GM23338 (cell line): ENCODE data around the gene TRIM52. TPM values are rescaled to one million over a fixed set of nuclear protein-coding genes. Genes with fewer than 3 reads are reported as not detected.

Experiments
- ATAC-seq: fragments of 200-7000 bp; cut with Tn5 transposase; 3 replicates; pipeline ENCODE4 v1.9.1; 2020
- DNase-seq: peaks from one replicate; pipeline ENCODE4 v3.0.0-alpha.2; 2015; ENCODE audit warnings: low spot score
- H2AFZ ChIP-seq: fragments of 200-600 bp; sonication (generic); 2 replicates; pipeline ENCODE4 v1.8.0; 2016; ENCODE audit warnings: antibody characterized with exemption, mild to moderate bottlenecking, moderate library complexity
- H3F3A ChIP-seq: fragments of 200-600 bp; sonication (generic); replicated peaks from 2 replicates; pipeline ENCODE4 v1.8.0; 2017; ENCODE audit warnings: antibody characterized with exemption, mixed run types, low read depth
- H3K27ac ChIP-seq: fragments of 200-600 bp; sonication (generic); 2 replicates; pipeline ENCODE4 v1.6.1; 2016; ENCODE audit warnings: low read depth
- H3K27me3 ChIP-seq: fragments of 200-600 bp; sonication (generic); 2 replicates; pipeline ENCODE4 v1.8.0; 2016; ENCODE audit warnings: mild to moderate bottlenecking, mixed run types, moderate library complexity; ENCODE audit not compliant: insufficient read depth
- H3K36me3 ChIP-seq: fragments of 200-600 bp; sonication (generic); 2 replicates; pipeline ENCODE4 v1.8.0; 2016; ENCODE audit warnings: mild to moderate bottlenecking; ENCODE audit not compliant: insufficient read depth
- H3K4me1 ChIP-seq: fragments of 200-600 bp; sonication (generic); 2 replicates; pipeline ENCODE4 v1.8.0; 2016; ENCODE audit warnings: mild to moderate bottlenecking, moderate library complexity; ENCODE audit not compliant: insufficient read depth
- H3K4me2 ChIP-seq: fragments of 200-600 bp; sonication (generic); 2 replicates; pipeline ENCODE4 v1.7.1; 2017; ENCODE audit warnings: mixed run types
- H3K4me3 ChIP-seq: fragments of 200-600 bp; sonication (generic); 2 replicates; pipeline ENCODE4 v1.6.1; 2016; ENCODE audit warnings: mixed run types
- H3K79me2 ChIP-seq: fragments of 200-600 bp; sonication (generic); replicated peaks from 2 replicates; pipeline ENCODE4 v1.8.0; 2017; ENCODE audit warnings: mild to moderate bottlenecking; ENCODE audit not compliant: insufficient read depth
- H3K9me2 ChIP-seq: fragments of 200-600 bp; sonication (generic); 2 replicates; pipeline ENCODE4 v1.8.0; 2017; ENCODE audit not compliant: insufficient read depth
- H4K20me1 ChIP-seq: fragments of 200-600 bp; sonication (generic); replicated peaks from 2 replicates; pipeline ENCODE4 v1.8.0; 2017; ENCODE audit warnings: mild to moderate bottlenecking; ENCODE audit not compliant: insufficient read depth
- H3K27ac Mint-ChIP-seq: 2 replicates; pipeline ENCODE4 v1.8.0; 2020; ENCODE audit warnings: inconsistent platforms, mild to moderate bottlenecking, moderate library complexity, mixed read lengths
- H3K27me3 Mint-ChIP-seq: 3 replicates; pipeline ENCODE4 v1.8.0; 2022; ENCODE audit warnings: low read depth, mild to moderate bottlenecking, moderate library complexity, mixed read lengths, inconsistent platforms; ENCODE audit not compliant: insufficient read depth, poor library complexity
- H3K36me3 Mint-ChIP-seq: 3 replicates; pipeline ENCODE4 v1.8.0; 2021; ENCODE audit warnings: low read depth, mild to moderate bottlenecking, inconsistent platforms, moderate library complexity, mixed read lengths
- H3K4me1 Mint-ChIP-seq: 3 replicates; pipeline ENCODE4 v1.8.0; 2020; ENCODE audit warnings: mild to moderate bottlenecking, inconsistent platforms, mixed read lengths
- H3K4me3 Mint-ChIP-seq: 3 replicates; pipeline ENCODE4 v1.8.0; 2021; ENCODE audit warnings: moderate library complexity, mild to moderate bottlenecking, inconsistent platforms, mixed read lengths
- H3K9me3 Mint-ChIP-seq: 3 replicates; pipeline ENCODE4 v1.8.0; 2020; ENCODE audit warnings: moderate library complexity, mild to moderate bottlenecking, inconsistent platforms, mixed read lengths
- CREB1 ChIP-seq: fragments of 250-450 bp; sonication (Bioruptor Pico); IDR thresholded peaks from 2 replicates; pipeline ENCODE4 v1.5.0; 2020; ENCODE audit warnings: low read depth, mild to moderate bottlenecking, moderate library complexity
- EZH2 ChIP-seq: fragments of 200-600 bp; sonication (generic); IDR thresholded peaks from one replicate; pipeline ENCODE4 v1.8.0; 2017; ENCODE audit warnings: antibody characterized with exemption, mild to moderate bottlenecking, low read depth; ENCODE audit not compliant: unreplicated experiment
- EZH2phosphoT487 ChIP-seq: fragments of 200-600 bp; sonication (generic); IDR thresholded peaks from one replicate; pipeline ENCODE4 v1.8.1; 2018; ENCODE audit warnings: antibody characterized with exemption; ENCODE audit not compliant: unreplicated experiment
- POLR2AphosphoS5 ChIP-seq: IDR thresholded peaks from 2 replicates; pipeline ENCODE4 v1.6.1; 2016; ENCODE audit warnings: antibody characterized with exemption, low read depth
- REST ChIP-seq: IDR thresholded peaks from one replicate; pipeline ENCODE4 v1.6.1; 2018; ENCODE audit warnings: antibody characterized with exemption; ENCODE audit not compliant: unreplicated experiment
- STAT1 ChIP-seq: IDR thresholded peaks from one replicate; pipeline ENCODE4 v1.6.1; 2016; ENCODE audit warnings: antibody characterized with exemption; ENCODE audit not compliant: unreplicated experiment
- ZNF114 ChIP-seq: fragments of 250-450 bp; sonication (Bioruptor Pico); IDR thresholded peaks from 2 replicates; pipeline ENCODE4 v1.5.0; 2020; ENCODE audit warnings: mild to moderate bottlenecking, moderate library complexity
- polyA plus RNA-seq: library from polyadenylated mRNA; unstranded; fragments of >200 nt; fragmentation: Nextera tagmentation; extraction: Ambion mirVana; gene quantifications from 2 replicates; pipeline ENCODE4 v1.2.1, GENCODE V29; 2016
- total RNA-seq: library from RNA; depleted of rRNA; stranded (reverse); fragments of >200 nt; shearing (Covaris generic); gene quantifications from 2 replicates; pipeline ENCODE4 v1.2.3, GENCODE V29; 2014
- TF ChIP-seq, protein P1 (sequence below): IDR thresholded peaks from 2 replicates; pipeline ENCODE4 v1.6.1; 2016; ENCODE audit warnings: antibody characterized with exemption
- TF ChIP-seq, protein P2 (sequence below), 2 experiments: fragments of 200-600 bp in 1 of 2; sonication (generic) in 1 of 2; conservative IDR thresholded peaks; 2 replicates each; pipeline versions ENCODE4 v1.5.1 to v1.6.1; 2016 to 2017; ENCODE audit warnings: antibody characterized with exemption in 2 of 2, low read depth in 2 of 2, mild to moderate bottlenecking in 2 of 2, moderate library complexity in 1 of 2

The TRIM52 gene
- total and polyA plus RNA-seq, 2 experiments from 2014 or later, result 6.2 to 8.1 TPM

DNA sequence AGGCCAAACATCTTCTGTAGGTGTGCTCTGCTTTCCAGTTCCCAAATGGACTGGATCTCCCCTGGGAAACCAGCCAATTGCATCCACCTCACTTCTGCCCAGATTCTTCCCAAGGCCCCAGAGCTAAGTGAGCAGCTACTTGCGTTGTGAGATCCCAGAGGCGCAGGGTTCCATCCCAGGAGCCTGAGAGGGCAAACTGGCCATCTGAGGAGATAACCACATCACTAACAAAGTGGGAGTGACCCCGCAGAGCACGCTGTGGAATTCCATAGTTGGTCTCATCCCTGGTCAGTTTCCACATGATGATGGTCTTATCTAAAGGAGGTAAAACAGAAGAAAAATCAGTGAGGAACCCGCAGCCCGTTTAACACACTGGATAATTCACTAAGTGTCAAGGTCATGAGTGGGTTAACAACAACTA lies 18.9 kb downstream of the TRIM52 start (continued):
- TF ChIP-seq REST (no peak), STAT1 (no peak)

DNA sequence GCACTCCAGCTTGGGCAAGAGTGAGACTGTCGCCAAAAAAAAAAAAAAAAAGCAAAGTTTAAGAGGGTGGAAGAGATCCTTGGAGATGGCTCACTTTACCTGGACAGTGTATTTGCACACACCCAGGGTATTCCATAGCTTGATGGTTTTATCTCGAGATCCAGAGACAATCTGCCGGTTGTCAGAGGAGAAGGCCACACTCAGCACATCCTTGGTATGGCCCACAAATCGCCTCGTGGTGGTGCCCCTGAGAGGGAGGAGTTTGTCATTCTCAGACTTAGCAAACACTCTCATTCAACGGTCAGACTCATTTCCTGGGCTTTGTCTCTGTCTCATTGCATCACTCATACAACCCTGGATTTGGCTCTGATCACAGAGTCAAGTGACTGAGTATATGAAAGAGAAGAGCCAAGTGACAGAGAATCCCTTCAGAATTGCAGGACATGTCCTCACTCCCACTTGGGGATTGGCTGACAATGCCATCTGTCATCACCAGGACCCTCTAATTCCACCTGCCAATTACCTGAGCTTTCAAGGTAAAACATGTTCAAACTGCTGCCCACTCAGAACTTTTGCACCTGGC lies 19.5 kb downstream of the TRIM52 start:
- Histone ChIP-seq H4K20me1 (peaks cover 65% of the 10 kb centered on the region), H3K4me1 (peaks cover 37% of the 10 kb centered on the region), H3K9me2 (no peaks in the 10 kb centered on the region), H3K4me3 (peak overlapping the region; percentile 100), H3K4me2 (peak overlapping the region; percentile 96), H3K79me2 (peaks cover 70% of the 10 kb centered on the region), H3K36me3 (peaks cover 67% of the 10 kb centered on the region), H3K27ac (peak overlapping the region; percentile 99), H3F3A (peaks cover 73% of the 10 kb centered on the region), H2AFZ (no peak overlapping the region), H3K27me3 (no peaks in the 10 kb centered on the region)
- ATAC-seq (no peak), DNase-seq (no peak)
- Mint-ChIP-seq H3K4me3 (peak overlapping the region; percentile 99), H3K9me3 (peaks cover 10% of the 10 kb centered on the region; the same call in 1 of the 3 replicates), H3K27ac (peak overlapping the region; percentile 100), H3K4me1 (peaks cover 43% of the 10 kb centered on the region), H3K36me3 (peaks cover 79% of the 10 kb centered on the region), H3K27me3 (peaks cover 54% of the 10 kb centered on the region)
- TF ChIP-seq, protein P1, sequence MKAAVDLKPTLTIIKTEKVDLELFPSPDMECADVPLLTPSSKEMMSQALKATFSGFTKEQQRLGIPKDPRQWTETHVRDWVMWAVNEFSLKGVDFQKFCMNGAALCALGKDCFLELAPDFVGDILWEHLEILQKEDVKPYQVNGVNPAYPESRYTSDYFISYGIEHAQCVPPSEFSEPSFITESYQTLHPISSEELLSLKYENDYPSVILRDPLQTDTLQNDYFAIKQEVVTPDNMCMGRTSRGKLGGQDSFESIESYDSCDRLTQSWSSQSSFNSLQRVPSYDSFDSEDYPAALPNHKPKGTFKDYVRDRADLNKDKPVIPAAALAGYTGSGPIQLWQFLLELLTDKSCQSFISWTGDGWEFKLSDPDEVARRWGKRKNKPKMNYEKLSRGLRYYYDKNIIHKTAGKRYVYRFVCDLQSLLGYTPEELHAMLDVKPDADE, result no peak
- peak; percentile 31; the same call in 1 of the 2 replicates for TF ChIP-seq POLR2AphosphoS5

DNA sequence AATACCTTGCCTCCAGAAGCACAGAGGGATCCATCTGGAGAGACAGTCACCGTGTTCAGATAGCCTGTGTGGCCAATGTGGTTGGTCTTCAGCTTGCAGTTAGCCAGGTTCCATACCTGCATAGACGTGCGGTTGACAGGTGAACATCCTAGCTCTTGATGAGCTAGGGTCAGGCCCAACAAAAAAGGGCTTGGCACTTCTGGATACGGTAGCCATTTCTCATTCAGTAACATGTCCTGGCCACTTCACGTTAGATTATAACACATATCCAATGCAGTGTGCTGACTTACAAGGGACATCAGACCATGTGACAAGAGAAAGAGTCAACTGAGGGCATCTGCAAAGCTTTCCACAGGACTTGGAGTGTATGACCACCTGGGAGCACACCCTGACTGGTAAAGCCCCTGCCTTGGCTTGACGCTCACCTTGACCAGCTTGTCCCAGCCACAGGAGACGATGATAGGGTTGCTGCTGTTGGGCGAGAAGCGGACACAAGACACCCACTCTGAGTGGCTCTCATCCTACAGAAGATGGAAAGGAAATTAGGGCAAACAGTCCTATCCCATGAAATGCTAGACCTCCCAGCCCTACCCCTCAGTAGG lies 21.8 kb downstream of the TRIM52 start:
- H3K4me1 Mint-ChIP-seq, result peaks cover 40% of the 10 kb centered on the region
- DNase-seq, result no peak
- peak overlapping the region; percentile 86 for H3K27ac ChIP-seq
- TF ChIP-seq, protein P1, result no peak
- TF ChIP-seq EZH2phosphoT487, result no peak
- TF ChIP-seq, protein P2, sequence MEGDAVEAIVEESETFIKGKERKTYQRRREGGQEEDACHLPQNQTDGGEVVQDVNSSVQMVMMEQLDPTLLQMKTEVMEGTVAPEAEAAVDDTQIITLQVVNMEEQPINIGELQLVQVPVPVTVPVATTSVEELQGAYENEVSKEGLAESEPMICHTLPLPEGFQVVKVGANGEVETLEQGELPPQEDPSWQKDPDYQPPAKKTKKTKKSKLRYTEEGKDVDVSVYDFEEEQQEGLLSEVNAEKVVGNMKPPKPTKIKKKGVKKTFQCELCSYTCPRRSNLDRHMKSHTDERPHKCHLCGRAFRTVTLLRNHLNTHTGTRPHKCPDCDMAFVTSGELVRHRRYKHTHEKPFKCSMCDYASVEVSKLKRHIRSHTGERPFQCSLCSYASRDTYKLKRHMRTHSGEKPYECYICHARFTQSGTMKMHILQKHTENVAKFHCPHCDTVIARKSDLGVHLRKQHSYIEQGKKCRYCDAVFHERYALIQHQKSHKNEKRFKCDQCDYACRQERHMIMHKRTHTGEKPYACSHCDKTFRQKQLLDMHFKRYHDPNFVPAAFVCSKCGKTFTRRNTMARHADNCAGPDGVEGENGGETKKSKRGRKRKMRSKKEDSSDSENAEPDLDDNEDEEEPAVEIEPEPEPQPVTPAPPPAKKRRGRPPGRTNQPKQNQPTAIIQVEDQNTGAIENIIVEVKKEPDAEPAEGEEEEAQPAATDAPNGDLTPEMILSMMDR (conservative IDR thresholded peaks at IDR 0.05; ENCODE audit: low read depth in 2 of 2), result no peak
- TF ChIP-seq POLR2AphosphoS5, result no peak
- TF ChIP-seq REST, result no peak
- no peak for TF ChIP-seq EZH2
- TF ChIP-seq CREB1 (CRISPR knock-in tag), result no peak
- no peak for TF ChIP-seq ZNF114 (CRISPR knock-in tag)

More for the DNA sequence above, 21.8 kb downstream of the TRIM52 start:
- H3K9me3 Mint-ChIP-seq, result peaks cover 16% of the 10 kb centered on the region; the same call in 2 of the 3 replicates
- no peak overlapping the region for H3K4me3 ChIP-seq
- peaks cover 71% of the 10 kb centered on the region for H4K20me1 ChIP-seq
- peaks cover 64% of the 10 kb centered on the region for H3K27me3 Mint-ChIP-seq
- no peaks in the 10 kb centered on the region for H3K9me2 ChIP-seq
- peaks cover 25% of the 10 kb centered on the region for H3K4me1 ChIP-seq
- peaks cover 56% of the 10 kb centered on the region for H3K79me2 ChIP-seq
- H3F3A ChIP-seq, result peaks cover 86% of the 10 kb centered on the region
- peaks cover 95% of the 10 kb centered on the region for H3K36me3 Mint-ChIP-seq
- H3K27ac Mint-ChIP-seq, result peak overlapping the region; percentile 71; the same call in 1 of the 2 replicates
- peak overlapping the region; percentile 55 for H3K4me3 Mint-ChIP-seq
- no peak overlapping the region for H3K4me2 ChIP-seq
- H3K36me3 ChIP-seq, result peaks cover 76% of the 10 kb centered on the region
- no peak for ATAC-seq
- H3K27me3 ChIP-seq, result no peaks in the 10 kb centered on the region
- no peak overlapping the region for H2AFZ ChIP-seq
